ENCODE results near the gene NEK7.

GRCh38 chr1:198265073-198265661 is 108.4 kb downstream of the NEK7 start:
- TF ChIP-seq CTCF (conservative IDR thresholded peaks at IDR 0.05; ENCODE audit: low read depth, low read length) (no peak), EZH2 (IDR thresholded peaks at IDR 0.05; ENCODE audit: low read length, unreplicated experiment) (no peak), EZH2phosphoT487 (IDR thresholded peaks at IDR 0.05; ENCODE audit: borderline replicate concordance, low read length) (no peak)

Data from PC-3 (cell line).